ENCODE results near the gene GALNT17.

- no peak for TF ChIP-seq ZNF658 (tag by site-specific recombination; IDR thresholded peaks at IDR 0.05)
- TF ChIP-seq ZNF274 (IDR thresholded peaks at IDR 0.05; ENCODE audit: low read length), result no peak
- no peak for TF ChIP-seq ZNF274 (tag by site-specific recombination; IDR thresholded peaks at IDR 0.05; ENCODE audit: borderline replicate concordance)
- no peak for TF ChIP-seq FEZF1 (tag by site-specific recombination; IDR thresholded peaks at IDR 0.05)
Measured at GRCh38 chr7:71210220-71210619, 78.3 kb downstream of the GALNT17 start.

Data from HEK293 (cell line).